OCI-LY7 (cell line): ENCODE data around the gene MET. TPM values are rescaled to one million over a fixed set of nuclear protein-coding genes. Genes with fewer than 3 reads are reported as not detected.

Experiments
- BruUV-seq: library from RNA; stranded (reverse); fragments of 400-500 nt; replicated peaks from 2 replicates; lab custom pipeline; 2021; lab: Mats Ljungman, UMichigan
- CTCF ChIA-PET: fragments of 300-600 bp; sonication (Branson Sonifier 250); formaldehyde crosslinking; loops from one replicate; lab custom pipeline; 2022; ENCODE audit warnings: antibody characterized with exemption; ENCODE audit not compliant: unreplicated experiment; lab: Charles Lee
- POLR2A ChIA-PET: fragments of 300-600 bp; sonication (Branson Sonifier 250); formaldehyde crosslinking; loops from one replicate; lab custom pipeline; 2022; ENCODE audit warnings: antibody characterized with exemption; lab: Charles Lee
- DNase-seq: peaks from one replicate; pipeline ENCODE4 v3.0.0-alpha.2; 2015; ENCODE audit warnings: low spot score
- H2AFZ ChIP-seq: fragments of 200-600 bp; sonication (generic), shearing (Covaris generic); 2 replicates; pipeline ENCODE4 v1.6.1; 2014; ENCODE audit warnings: mild to moderate bottlenecking, antibody characterized with exemption, low read length, moderate library complexity
- H3K27ac ChIP-seq: fragments of 200-600 bp; sonication (generic); 2 replicates; pipeline ENCODE4 v1.5.1; 2014; ENCODE audit warnings: mixed run types, low read depth, mild to moderate bottlenecking, moderate library complexity, low read length, inconsistent platforms; ENCODE audit not compliant: poor library complexity, severe bottlenecking
- H3K36me3 ChIP-seq: fragments of 200-600 bp; sonication (generic); 2 replicates; pipeline ENCODE4 v1.6.1; 2014; ENCODE audit warnings: mild to moderate bottlenecking, antibody characterized with exemption, low read length, moderate library complexity, mixed read lengths; ENCODE audit not compliant: insufficient read depth
- H3K4me1 ChIP-seq: fragments of 200-600 bp; sonication (generic); 2 replicates; pipeline ENCODE4 v1.5.1; 2014; ENCODE audit warnings: mild to moderate bottlenecking, low read length; ENCODE audit not compliant: insufficient read depth, poor library complexity, severe bottlenecking
- H3K4me2 ChIP-seq: fragments of 200-600 bp; sonication (generic); 2 replicates; pipeline ENCODE4 v1.6.1; 2014; ENCODE audit warnings: mild to moderate bottlenecking, low read length
- H3K4me3 ChIP-seq: fragments of 200-600 bp; sonication (generic); 2 replicates; pipeline ENCODE4 v1.5.1; 2014; ENCODE audit warnings: mild to moderate bottlenecking, low read depth, low read length; ENCODE audit not compliant: poor library complexity, severe bottlenecking
- H3K79me2 ChIP-seq: fragments of 200-600 bp; sonication (generic); 2 replicates; pipeline ENCODE4 v1.6.1; 2016; ENCODE audit warnings: low read depth, mild to moderate bottlenecking, low read length, moderate library complexity, mixed read lengths; ENCODE audit not compliant: insufficient read depth
- H3K9me2 ChIP-seq: fragments of 200-600 bp; sonication (generic); 2 replicates; pipeline ENCODE4 v1.6.1; 2016; ENCODE audit warnings: mild to moderate bottlenecking, low read length, mixed read lengths; ENCODE audit not compliant: insufficient read depth
- H3K9me3 ChIP-seq: fragments of 200-600 bp; sonication (generic); 2 replicates; pipeline ENCODE4 v1.6.1; 2014; ENCODE audit warnings: mild to moderate bottlenecking, mixed run types, low read length, mixed read lengths
- H4K20me1 ChIP-seq: fragments of 200-600 bp; sonication (generic); 2 replicates; pipeline ENCODE4 v1.6.1; 2014; ENCODE audit warnings: mild to moderate bottlenecking, antibody characterized with exemption, low read length, moderate library complexity, mixed read lengths; ENCODE audit not compliant: insufficient read depth
- EZH2phosphoT487 ChIP-seq: fragments of 200-600 bp; sonication (generic); IDR thresholded peaks from 2 replicates; pipeline ENCODE4 v1.6.1; 2018; ENCODE audit warnings: low read depth, borderline replicate concordance, mild to moderate bottlenecking, mixed run types, antibody characterized with exemption, low read length, moderate library complexity, mixed read lengths
- intact Hi-C: fragments of 100-400 bp; cut with micrococcal nuclease; formaldehyde crosslinking; loops from one replicate; pipeline ENCODE4 v1.10.0; 2022; ENCODE audit not compliant: unreplicated experiment
- total RNA-seq, 2 experiments: library from RNA; depleted of rRNA in 1 of 2; stranded (reverse); fragments of >200 nt in 1 of 2; shearing (Covaris generic) in 1 of 2; gene quantifications; 2 replicates each; pipeline ENCODE4 v1.2.3, GENCODE V29; 2014 to 2022
- TF ChIP-seq, protein P1 (sequence below): fragments of 200-600 bp; sonication (generic); conservative IDR thresholded peaks from 2 replicates; pipeline ENCODE4 v1.5.1; 2014; ENCODE audit warnings: mild to moderate bottlenecking, antibody characterized with exemption, low read length, moderate library complexity, mixed read lengths

The MET gene
- total RNA-seq, 2 experiments from 2014 or later: not detected

DNA sequence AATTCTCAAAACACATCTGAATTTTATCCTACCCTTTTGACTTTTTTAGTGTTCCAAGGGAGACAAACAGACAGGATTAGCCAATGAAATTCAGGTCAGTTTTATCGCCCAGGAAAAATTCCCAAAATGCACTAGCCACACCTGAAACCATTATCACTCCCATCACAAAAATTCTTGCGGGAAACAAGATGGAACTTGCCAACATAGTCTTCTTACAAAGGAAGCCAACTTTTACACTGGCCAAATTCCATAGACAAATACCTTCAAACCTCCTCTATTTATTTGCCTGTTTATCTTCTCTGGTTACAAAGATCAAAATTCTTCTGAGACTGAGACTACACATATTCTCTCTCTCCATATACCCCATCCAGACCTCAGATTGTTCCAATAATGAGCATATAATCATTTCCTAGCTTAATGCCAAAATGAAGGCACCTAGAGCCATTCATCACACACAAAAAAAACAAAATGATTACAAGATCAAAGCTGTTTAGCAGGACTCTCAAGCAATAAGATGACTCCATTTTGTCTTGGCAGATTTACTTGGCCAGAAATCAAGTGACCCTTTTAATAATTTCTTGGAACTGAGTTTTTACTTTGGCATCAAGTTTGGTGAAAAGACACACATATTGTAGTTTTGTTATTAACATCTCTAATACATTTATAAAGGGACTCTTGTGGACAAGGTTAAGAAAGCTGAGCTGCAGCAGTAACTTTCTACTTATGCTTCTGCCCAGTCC lies 30.2 kb downstream of the MET start:
- intact Hi-C loops: no loop called here
- DNase-seq: no peak
- H3K4me3 ChIP-seq: no peak overlapping the region
- no peak for TF ChIP-seq EZH2phosphoT487
- TF ChIP-seq, protein P1, sequence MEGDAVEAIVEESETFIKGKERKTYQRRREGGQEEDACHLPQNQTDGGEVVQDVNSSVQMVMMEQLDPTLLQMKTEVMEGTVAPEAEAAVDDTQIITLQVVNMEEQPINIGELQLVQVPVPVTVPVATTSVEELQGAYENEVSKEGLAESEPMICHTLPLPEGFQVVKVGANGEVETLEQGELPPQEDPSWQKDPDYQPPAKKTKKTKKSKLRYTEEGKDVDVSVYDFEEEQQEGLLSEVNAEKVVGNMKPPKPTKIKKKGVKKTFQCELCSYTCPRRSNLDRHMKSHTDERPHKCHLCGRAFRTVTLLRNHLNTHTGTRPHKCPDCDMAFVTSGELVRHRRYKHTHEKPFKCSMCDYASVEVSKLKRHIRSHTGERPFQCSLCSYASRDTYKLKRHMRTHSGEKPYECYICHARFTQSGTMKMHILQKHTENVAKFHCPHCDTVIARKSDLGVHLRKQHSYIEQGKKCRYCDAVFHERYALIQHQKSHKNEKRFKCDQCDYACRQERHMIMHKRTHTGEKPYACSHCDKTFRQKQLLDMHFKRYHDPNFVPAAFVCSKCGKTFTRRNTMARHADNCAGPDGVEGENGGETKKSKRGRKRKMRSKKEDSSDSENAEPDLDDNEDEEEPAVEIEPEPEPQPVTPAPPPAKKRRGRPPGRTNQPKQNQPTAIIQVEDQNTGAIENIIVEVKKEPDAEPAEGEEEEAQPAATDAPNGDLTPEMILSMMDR: no peak
- ChIA-PET CTCF (no interaction called here), POLR2A (interaction anchor here (1.4 kb wide), 1 partner anchor 15 kb away, joined by 4 read pairs; no protein-coding TSS in a partner anchor)
- BruUV-seq: no TSS peak
- no peaks in the 10 kb centered on the region for H4K20me1 ChIP-seq
- no peaks in the 10 kb centered on the region for H3K9me3 ChIP-seq
- H3K27ac ChIP-seq: no peak overlapping the region
- H3K79me2 ChIP-seq: no peaks in the 10 kb centered on the region
- no peaks in the 10 kb centered on the region for H3K9me2 ChIP-seq
- H2AFZ ChIP-seq: no peak overlapping the region
- H3K36me3 ChIP-seq: no peaks in the 10 kb centered on the region
- no peaks in the 10 kb centered on the region for H3K4me1 ChIP-seq
- no peak overlapping the region for H3K4me2 ChIP-seq

DNA sequence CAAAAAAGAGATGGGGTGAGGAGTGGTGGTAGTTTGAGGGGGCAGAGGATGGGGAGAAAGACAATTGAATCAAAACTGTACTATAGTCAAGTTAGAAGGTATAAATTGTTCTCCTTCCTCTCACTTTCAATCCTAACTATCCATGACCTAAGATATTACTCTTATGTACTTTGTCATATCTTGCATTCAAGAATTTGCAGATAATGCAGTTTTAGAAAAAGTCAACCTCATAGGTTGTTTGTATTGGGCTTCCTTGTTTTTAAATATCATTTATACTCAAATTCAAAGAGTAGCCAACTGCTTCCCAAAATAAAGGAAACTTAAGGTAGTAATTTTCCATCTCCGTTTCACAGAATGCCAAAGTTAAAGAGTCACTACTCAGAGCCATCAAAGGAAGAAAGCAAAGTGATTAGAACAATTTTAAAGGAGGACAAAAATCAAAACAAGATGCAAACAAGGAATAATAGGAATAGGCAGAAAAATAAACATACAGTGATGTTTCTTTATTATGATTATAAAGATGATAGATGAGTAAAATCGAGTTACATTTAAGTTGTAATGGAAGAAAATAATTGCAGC lies 32.7 kb downstream of the MET start:
- H3K4me1 ChIP-seq: no peaks in the 10 kb centered on the region
- no peaks in the 10 kb centered on the region for H3K36me3 ChIP-seq
- BruUV-seq: no TSS peak
- ChIA-PET CTCF (no interaction called here), POLR2A (no interaction called here)
- no peak overlapping the region for H3K27ac ChIP-seq
- H4K20me1 ChIP-seq: no peaks in the 10 kb centered on the region
- no peaks in the 10 kb centered on the region for H3K9me3 ChIP-seq
- no peaks in the 10 kb centered on the region for H3K9me2 ChIP-seq
- H3K79me2 ChIP-seq: no peaks in the 10 kb centered on the region
- intact Hi-C loops: no loop called here
- TF ChIP-seq, protein P1: no peak
- no peak for TF ChIP-seq EZH2phosphoT487
- no peak for DNase-seq
- H3K4me2 ChIP-seq: no peak overlapping the region
- no peak overlapping the region for H2AFZ ChIP-seq
- H3K4me3 ChIP-seq: no peak overlapping the region

- ChIA-PET CTCF (no interaction called here), POLR2A (no interaction called here)
- BruUV-seq: no TSS peak
- Histone ChIP-seq H3K9me3 (no peaks in the 10 kb centered on the region), H3K9me2 (no peaks in the 10 kb centered on the region), H2AFZ (no peak overlapping the region), H4K20me1 (no peaks in the 10 kb centered on the region), H3K79me2 (no peaks in the 10 kb centered on the region), H3K4me3 (no peak overlapping the region), H3K4me1 (no peaks in the 10 kb centered on the region), H3K36me3 (no peaks in the 10 kb centered on the region), H3K27ac (no peak overlapping the region), H3K4me2 (no peak overlapping the region)
- TF ChIP-seq, protein P1: no peak
- no peak for DNase-seq
- intact Hi-C loops: no loop called here
Observed at GRCh38 chr7:116705419-116705818, 33.4 kb downstream of the MET start.
